Nephron progenitor cell (in vitro differentiated cells): ENCODE measurements around the gene CEMIP2.

Experiments
- DNase-seq: peaks from one replicate; pipeline ENCODE4 v3.0.0; 2021
- H3K27ac Mint-ChIP-seq: 2 replicates; pipeline ENCODE4 v1.8.0; 2021; ENCODE audit warnings: mild to moderate bottlenecking, moderate library complexity, mixed read lengths
- H3K27me3 Mint-ChIP-seq: 2 replicates; pipeline ENCODE4 v1.8.0; 2021; ENCODE audit warnings: mild to moderate bottlenecking, low read depth, mixed read lengths; ENCODE audit not compliant: poor library complexity
- H3K36me3 Mint-ChIP-seq: 2 replicates; pipeline ENCODE4 v1.8.0; 2021; ENCODE audit warnings: low read depth, mixed read lengths
- H3K4me1 Mint-ChIP-seq: 2 replicates; pipeline ENCODE4 v1.8.0; 2021; ENCODE audit warnings: mixed read lengths
- H3K4me3 Mint-ChIP-seq: 2 replicates; pipeline ENCODE4 v1.8.0; 2021; ENCODE audit warnings: mild to moderate bottlenecking, moderate library complexity, mixed read lengths
- H3K9me3 Mint-ChIP-seq: 2 replicates; pipeline ENCODE4 v1.8.0; 2021; ENCODE audit warnings: mild to moderate bottlenecking, moderate library complexity, mixed read lengths
- TF ChIP-seq, protein P1 (sequence below): fragments of 200-600 bp; sonication (generic); IDR thresholded peaks from 2 replicates; pipeline ENCODE4 v1.5.0; 2021; ENCODE audit warnings: antibody characterized with exemption

The CEMIP2 gene

DNA sequence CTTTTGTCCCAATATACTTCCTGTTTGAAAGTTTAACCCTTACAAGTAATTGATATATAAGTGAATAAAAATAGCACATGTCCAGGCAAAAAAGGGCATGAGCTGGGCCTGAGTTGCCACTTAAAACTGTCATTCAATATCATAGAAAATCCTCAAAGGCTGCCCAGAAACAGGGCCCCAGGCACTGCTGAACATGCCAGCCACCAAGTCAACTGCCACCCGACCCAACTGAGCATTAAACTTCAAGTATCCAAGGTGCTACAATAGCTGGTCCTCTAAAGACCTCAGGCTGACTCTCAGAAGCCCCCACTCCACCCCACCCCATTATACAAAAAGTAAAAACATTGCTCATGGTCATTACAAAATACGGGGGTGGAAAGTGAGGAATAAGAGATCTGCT lies 83.7 kb downstream of the CEMIP2 start:
- Mint-ChIP-seq H3K36me3 (peaks cover 40% of the 10 kb centered on the region), H3K4me1 (peaks cover 59% of the 10 kb centered on the region), H3K27ac (no peak overlapping the region), H3K9me3 (no peaks in the 10 kb centered on the region), H3K27me3 (no peaks in the 10 kb centered on the region), H3K4me3 (no peak overlapping the region)
- DNase-seq: no peak
- TF ChIP-seq, protein P1, sequence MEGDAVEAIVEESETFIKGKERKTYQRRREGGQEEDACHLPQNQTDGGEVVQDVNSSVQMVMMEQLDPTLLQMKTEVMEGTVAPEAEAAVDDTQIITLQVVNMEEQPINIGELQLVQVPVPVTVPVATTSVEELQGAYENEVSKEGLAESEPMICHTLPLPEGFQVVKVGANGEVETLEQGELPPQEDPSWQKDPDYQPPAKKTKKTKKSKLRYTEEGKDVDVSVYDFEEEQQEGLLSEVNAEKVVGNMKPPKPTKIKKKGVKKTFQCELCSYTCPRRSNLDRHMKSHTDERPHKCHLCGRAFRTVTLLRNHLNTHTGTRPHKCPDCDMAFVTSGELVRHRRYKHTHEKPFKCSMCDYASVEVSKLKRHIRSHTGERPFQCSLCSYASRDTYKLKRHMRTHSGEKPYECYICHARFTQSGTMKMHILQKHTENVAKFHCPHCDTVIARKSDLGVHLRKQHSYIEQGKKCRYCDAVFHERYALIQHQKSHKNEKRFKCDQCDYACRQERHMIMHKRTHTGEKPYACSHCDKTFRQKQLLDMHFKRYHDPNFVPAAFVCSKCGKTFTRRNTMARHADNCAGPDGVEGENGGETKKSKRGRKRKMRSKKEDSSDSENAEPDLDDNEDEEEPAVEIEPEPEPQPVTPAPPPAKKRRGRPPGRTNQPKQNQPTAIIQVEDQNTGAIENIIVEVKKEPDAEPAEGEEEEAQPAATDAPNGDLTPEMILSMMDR: no peak

DNA sequence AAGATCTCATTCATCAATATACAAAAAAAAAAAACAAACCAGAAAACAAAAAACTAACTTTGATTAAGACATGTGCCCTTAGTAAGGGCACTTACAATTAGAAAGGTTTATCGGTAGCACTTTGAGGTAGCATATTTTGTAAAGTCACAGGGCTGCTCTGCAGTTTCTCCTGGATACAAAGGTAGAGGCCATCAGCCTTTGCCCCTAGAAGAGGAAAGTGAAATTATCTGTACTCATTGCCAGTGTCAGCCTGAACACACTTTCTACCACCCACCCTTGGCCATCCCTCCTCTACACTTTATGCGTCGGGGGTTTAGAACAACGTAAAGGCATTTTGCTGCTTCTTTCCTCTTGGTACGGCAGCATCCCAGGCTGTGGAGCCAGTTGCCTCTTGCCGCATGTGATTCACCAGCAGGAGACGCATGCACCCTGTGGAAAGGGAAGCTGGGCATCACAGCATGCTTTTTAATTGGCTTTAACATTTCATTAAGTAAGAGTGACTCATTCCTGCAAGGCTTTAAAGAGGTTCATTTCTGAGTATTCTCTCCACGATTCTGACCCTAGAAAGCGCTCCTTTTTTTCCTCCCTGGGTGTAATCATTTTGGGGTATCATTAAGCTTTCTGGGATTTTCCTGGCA lies 84.6 kb downstream of the CEMIP2 start:
- TF ChIP-seq, protein P1: no peak
- peak; percentile 18 for DNase-seq

DNA sequence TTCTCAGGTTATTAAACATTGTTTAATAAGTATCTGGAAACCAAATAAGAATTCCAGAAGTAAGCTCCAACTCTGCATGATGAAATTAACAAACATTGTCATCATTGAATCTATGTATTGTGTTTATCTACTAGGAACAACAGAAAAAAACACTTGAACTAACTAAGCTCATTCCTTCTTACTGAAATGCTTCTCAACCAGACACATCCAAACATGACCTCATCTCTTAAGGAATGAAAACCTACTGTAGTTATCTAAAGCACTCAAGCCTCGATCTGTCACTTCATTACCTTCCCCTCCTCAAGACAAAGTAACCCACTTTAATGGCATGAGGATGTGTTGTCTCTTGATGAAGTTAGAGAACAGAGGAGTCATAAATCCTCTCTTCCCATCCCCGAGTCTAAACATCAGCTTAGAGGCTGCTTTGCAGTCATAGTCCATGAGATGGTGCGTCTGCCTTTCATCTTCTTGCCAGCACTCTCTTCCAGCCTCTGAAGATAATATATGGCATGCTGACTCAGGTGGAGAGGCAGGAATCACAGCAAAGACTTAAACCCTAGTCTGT lies 86.5 kb downstream of the CEMIP2 start:
- Mint-ChIP-seq H3K4me3 (peak overlapping the region; percentile 6), H3K36me3 (peaks cover 19% of the 10 kb centered on the region), H3K27ac (peak overlapping the region; percentile 89), H3K4me1 (peaks cover 78% of the 10 kb centered on the region), H3K27me3 (no peaks in the 10 kb centered on the region), H3K9me3 (no peaks in the 10 kb centered on the region)
- TF ChIP-seq, protein P1: no peak
- peak; percentile 4 for DNase-seq

More for the DNA sequence above, 84.6 kb downstream of the CEMIP2 start:
- Mint-ChIP-seq H3K4me1 (peaks cover 68% of the 10 kb centered on the region), H3K4me3 (no peak overlapping the region), H3K27me3 (no peaks in the 10 kb centered on the region), H3K9me3 (no peaks in the 10 kb centered on the region), H3K36me3 (peaks cover 34% of the 10 kb centered on the region), H3K27ac (peak overlapping the region; percentile 95)

DNA sequence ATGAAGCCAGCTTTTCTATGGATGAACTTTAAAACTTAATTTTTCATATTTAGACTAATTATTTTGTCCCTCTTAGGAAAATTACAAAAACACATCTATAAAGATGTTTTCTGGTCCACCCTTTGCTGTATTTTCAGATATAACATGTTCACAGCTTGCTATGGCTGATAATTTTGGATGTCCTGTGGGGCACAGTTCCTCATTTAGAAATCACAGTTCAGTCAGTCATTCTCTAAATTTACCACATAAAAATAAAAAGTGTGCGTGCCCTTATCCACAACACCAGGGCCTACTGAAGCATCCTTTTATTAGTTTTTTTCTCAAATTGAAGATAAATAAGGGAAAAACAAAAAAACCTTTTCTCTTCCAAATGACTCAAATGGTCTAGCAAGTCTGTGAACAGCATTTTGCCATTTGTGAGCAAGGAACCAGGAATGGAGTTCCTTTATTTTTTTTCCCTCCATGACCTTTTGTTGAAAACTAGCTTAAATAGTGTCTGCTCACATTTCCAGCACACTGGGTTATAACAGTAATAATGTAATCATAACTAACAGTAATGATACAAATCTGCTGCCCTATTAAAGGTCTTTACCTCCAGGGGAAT lies 87.1 kb downstream of the CEMIP2 start:
- H3K36me3 Mint-ChIP-seq: peaks cover 13% of the 10 kb centered on the region
- H3K27me3 Mint-ChIP-seq: no peaks in the 10 kb centered on the region
- H3K4me3 Mint-ChIP-seq: no peak overlapping the region
- TF ChIP-seq, protein P1: no peak
- H3K9me3 Mint-ChIP-seq: peaks cover 5% of the 10 kb centered on the region
- DNase-seq: no peak
- peak overlapping the region; percentile 89 for H3K27ac Mint-ChIP-seq
- H3K4me1 Mint-ChIP-seq: peaks cover 78% of the 10 kb centered on the region

DNA sequence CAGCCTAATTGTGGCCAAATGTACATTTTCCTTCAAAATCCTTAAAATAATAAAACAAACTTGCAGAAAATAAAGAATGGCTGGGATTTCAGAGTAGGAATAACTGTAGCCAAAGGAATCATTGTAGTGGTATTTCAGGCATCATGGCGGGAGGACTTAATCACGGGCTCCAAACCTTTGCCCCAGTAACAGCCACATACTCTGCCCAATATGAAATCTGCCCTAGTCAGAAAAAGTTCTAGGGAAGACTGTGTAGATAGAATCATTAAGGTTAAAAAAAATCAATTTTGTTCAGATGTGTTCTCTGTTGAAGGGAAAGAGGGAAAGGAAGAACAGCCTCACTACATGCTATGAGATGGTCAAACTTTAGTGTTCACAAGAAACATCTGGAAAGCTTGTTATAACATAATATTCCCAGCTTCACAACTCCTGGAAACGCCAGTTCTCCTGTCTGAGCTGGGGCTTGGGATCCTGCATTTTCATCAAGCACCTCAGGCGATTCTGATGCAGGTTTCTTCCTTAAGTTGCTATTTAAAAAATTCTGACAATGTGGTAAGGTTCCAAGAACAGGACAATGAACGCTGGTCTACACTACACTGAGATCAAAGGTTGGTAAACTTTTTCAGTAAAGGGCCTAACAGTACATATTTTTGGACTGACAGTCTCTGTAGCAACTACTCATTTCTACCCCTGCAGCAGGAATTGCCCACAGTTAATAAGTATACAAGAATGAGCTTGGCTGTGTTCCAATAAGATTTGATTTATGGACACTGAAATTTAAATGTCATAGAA lies 87.9 kb downstream of the CEMIP2 start:
- Mint-ChIP-seq H3K4me1 (peaks cover 71% of the 10 kb centered on the region), H3K27me3 (no peaks in the 10 kb centered on the region), H3K27ac (peak overlapping the region; percentile 70), H3K4me3 (no peak overlapping the region), H3K36me3 (peaks cover 5% of the 10 kb centered on the region), H3K9me3 (peaks cover 6% of the 10 kb centered on the region)
- DNase-seq: no peak
- TF ChIP-seq, protein P1: no peak
